Fibroblast of pulmonary artery (primary cell): ENCODE data around the gene SIAE.

Experiments used
- DNase-seq: peaks from one replicate; pipeline ENCODE4 v3.0.0-alpha.2; 2010; ENCODE audit warnings: low read depth
- H3K4me3 ChIP-seq: replicated peaks from 2 replicates; pipeline ENCODE4 v1.5.1; 2011; ENCODE audit warnings: low read depth, mild to moderate bottlenecking, control low read depth, low read length, moderate library complexity
- TF ChIP-seq, protein P1 (sequence below): IDR thresholded peaks from 2 replicates; pipeline ENCODE4 v1.5.1; 2011; ENCODE audit warnings: mild to moderate bottlenecking, control low read depth, low read length, inconsistent platforms; ENCODE audit errors: missing control alignments

SIAE gene

GRCh38 chr11:124602193-124602592 is 71.3 kb downstream of the SIAE start:
- DNase-seq = no peak
- TF ChIP-seq, protein P1, sequence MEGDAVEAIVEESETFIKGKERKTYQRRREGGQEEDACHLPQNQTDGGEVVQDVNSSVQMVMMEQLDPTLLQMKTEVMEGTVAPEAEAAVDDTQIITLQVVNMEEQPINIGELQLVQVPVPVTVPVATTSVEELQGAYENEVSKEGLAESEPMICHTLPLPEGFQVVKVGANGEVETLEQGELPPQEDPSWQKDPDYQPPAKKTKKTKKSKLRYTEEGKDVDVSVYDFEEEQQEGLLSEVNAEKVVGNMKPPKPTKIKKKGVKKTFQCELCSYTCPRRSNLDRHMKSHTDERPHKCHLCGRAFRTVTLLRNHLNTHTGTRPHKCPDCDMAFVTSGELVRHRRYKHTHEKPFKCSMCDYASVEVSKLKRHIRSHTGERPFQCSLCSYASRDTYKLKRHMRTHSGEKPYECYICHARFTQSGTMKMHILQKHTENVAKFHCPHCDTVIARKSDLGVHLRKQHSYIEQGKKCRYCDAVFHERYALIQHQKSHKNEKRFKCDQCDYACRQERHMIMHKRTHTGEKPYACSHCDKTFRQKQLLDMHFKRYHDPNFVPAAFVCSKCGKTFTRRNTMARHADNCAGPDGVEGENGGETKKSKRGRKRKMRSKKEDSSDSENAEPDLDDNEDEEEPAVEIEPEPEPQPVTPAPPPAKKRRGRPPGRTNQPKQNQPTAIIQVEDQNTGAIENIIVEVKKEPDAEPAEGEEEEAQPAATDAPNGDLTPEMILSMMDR = no peak
- H3K4me3 ChIP-seq = no peak overlapping the region

GRCh38 chr11:124600621-124601320 is 72.8 kb downstream of the SIAE start:
- DNase-seq = no peak
- no peak overlapping the region for H3K4me3 ChIP-seq
- TF ChIP-seq, protein P1 = no peak

DNA sequence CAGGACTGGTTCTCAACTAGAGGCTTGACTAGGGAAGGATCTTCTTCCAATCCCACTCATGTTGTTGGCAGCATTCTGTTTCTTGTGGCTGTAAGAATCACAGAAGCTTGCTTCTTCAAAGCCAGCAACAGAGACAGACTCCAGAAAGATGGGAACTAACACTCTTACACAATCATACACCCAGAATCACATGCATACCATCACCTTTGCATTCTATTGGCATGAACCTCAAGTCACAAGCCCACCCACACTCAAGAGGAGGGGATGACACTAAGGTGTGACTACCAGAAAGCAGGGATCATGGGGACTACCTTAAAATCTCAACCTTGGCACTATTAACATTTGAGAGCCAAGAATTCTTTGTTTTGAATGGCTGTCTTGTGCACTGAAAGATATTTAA is 75.9 kb downstream of the SIAE start:
- H3K4me3 ChIP-seq = no peak overlapping the region
- DNase-seq = no peak
- TF ChIP-seq, protein P1 = no peak

DNA sequence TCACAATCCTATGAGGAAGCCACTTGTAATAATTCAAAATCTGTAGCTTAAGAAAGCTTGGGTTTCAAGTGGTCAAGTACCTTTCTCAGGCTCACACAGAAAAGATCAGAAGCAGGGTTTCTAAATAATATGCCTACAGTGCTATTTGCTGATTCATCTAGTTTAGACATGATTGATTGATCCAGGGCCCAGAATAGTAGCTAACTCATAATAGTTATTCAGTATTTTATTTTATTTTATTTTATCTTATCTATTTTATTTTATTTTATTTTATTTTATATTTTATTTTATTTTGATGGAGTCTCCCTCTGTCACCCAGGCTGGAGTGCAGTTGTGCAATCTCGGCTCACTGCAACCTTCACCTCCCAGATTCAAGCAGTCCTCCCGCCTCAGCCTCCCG is 78.2 kb downstream of the SIAE start:
- TF ChIP-seq, protein P1 = no peak
- no peak overlapping the region for H3K4me3 ChIP-seq
- DNase-seq = no peak

DNA sequence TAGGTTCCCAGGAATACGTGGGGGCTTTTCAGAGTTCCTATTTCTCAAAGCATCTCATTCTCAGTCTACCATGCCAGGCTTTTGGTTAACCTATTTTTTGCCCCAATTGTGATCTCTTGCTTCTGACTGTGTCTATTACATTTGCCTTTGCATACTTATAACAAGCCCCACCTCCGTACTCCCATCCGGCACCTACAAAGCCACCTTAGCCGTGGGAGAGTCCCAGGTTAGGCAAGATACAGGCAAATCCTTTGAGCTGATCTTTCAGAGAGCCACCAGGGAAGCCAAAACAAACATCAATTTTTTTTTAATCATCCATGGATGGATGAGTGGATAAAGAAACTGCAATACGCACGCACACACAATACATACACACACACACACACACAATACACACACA is 80.9 kb downstream of the SIAE start:
- no peak for DNase-seq
- TF ChIP-seq, protein P1 = no peak
- H3K4me3 ChIP-seq = no peak overlapping the region

DNA sequence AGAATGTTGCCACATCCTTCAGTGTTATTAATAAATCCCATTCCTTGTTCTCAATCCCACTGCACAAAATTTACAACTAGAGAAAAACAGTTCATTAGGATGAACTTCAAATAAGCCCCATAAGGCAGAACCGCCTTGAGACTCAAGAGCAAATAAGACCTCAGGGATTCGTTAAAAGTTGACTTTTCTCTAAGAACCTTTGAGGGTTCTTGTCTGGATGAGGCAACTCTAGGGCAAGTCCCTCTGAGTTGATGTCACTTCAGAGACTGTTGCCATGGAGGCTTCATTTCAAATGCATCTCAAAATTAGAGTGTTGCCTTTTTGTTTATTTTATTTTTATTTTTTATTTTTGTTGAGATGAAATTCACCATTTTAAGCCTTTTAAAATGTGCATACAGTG is 82.1 kb downstream of the SIAE start:
- no peak for DNase-seq
- no peak overlapping the region for H3K4me3 ChIP-seq
- TF ChIP-seq, protein P1 = no peak

DNA sequence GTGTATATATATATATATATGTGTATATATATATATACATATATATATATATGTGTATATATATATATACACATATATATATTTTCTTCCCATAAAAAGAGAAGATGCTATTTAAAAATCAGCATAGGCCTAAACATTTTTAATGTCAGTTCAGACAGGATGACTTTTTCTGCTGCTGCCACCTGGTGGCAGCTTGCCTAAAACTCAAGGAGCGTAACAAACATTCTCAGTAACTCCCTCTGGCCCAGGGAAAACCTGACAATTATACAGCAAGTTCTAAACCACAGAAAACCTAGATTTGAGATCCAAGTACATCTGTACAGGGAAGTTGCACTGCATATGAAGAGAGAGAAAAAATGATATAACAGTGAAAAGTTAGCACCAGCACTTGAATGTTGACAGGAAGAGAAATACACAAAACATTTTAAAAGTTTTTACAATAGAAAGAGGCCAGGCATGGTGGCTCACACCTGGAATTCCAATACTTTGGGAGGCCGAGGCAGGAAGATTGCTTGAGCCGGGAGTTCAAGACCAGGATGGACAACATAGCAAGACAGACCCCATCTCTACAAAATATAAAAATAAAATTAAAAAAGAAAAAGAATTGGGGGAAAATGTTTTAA is 87.2 kb downstream of the SIAE start:
- DNase-seq = peak; percentile 80
- TF ChIP-seq, protein P1 = peak; percentile 75
- H3K4me3 ChIP-seq = no peak overlapping the region
